Stimulated activated CD4-positive, alpha-beta T cell treated with anti-CD3 and anti-CD28 coated beads, Interleukin-4, amount 100 ng/mL, for 1 hour (primary cell): ENCODE results near the gene METTL2A.
A peak's percentile ranks its signal among the peaks of the same experiment; 100 is the strongest.
"Not testable (repeated sequence)": the region's sequence is repeated elsewhere in the genome, so short reads cannot be mapped to it uniquely, and the experiment has no call there.

Experiments
- DNase-seq: peaks from one replicate; pipeline ENCODE4 v3.0.0-alpha.2; 2020

The METTL2A gene

GRCh38 chr17:62473030-62473982 lies 49.6 kb downstream of the METTL2A start:
- DNase-seq, result not testable (repeated sequence)

DNA sequence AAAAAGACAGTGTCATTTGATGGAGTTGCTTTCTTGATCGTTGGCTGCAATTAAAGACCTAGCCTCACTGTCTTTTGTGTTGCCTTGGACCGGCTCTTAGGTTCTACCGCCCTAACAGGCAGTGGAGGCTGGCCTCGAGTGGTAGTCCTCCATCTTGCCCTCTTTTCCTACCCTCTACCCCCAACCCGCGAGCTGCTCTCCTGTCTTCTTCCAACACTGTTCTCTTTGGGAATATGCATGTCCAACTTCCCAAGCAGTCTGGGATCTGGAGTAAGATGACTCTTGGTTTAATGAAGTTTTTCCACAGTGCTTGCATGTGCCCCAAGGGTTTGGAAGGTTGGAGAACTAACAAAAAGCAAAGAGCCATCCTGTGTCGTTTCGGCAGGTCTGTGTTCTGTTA lies 53.4 kb downstream of the METTL2A start:
- not testable (repeated sequence) for DNase-seq

- peak; percentile 41 for DNase-seq
Measured at GRCh38 chr17:62477718-62478408, 54.2 kb downstream of the METTL2A start.

DNA sequence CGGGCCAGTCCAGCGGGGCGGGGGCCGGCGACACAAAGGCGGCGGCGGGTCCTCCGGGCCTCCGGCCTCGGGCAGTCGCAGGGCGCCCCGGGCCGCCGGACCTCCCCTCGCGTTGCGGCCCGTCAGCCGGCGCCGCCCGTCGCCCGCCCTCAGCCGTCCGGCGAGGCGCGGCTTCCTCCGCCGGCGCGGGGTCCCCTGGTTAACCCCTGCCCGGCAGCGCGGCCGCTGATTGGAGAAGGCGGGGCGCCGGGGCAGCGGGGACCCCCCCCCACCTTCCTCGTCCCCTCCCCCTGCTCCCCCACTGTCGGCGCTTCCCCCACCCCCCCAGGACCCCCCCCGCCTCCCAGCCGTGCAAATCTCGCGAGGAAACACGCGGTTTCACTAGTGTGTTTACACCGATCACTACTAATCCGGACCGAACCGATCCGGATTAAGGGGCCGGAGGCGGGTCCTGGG lies 54.8 kb downstream of the METTL2A start, which contains the start of gene TLK2:
Gene TLK2, plus strand, starts transcription at position 402 of the 456 bp plus-strand sequence. CDS start 2,301 bp downstream, outside the sequence.
- DNase-seq, result peak; percentile 79

- DNase-seq, result peak; percentile 43
Measured at GRCh38 chr17:62478880-62479638, 55.4 kb downstream of the METTL2A start.

DNA sequence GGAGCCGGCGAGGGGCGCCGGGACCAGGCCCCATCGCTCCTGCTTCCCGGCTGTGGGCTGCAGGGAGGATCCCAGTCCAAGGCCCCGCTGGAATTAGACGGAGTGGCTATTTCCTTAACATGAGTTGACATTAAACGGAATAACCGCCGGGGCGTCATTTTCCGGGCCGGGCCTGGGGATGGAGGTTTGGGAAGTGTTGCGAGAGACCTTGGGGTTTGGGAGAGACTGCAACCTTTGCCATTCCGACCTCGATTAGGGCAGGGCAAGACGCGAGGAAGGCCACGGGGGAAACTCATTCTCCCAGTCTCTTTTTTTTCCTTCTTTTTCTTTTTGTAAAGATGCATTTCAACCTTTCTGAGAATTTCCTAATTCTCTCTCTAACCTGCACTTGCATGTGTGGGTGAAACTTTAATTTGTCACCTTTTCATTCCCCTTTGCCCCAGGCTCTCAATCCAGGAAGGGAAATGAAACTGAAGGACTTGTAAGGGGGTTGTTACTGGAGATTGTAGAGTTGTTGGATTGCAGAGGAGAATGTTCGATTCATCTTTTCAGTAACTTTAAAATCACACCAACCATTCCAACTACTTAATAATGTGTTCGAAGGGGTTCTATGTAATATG lies 56.1 kb downstream of the METTL2A start:
- DNase-seq, result not testable (repeated sequence)

GRCh38 chr17:62482553-62482952 lies 58.9 kb downstream of the METTL2A start:
- not testable (repeated sequence) for DNase-seq

DNA sequence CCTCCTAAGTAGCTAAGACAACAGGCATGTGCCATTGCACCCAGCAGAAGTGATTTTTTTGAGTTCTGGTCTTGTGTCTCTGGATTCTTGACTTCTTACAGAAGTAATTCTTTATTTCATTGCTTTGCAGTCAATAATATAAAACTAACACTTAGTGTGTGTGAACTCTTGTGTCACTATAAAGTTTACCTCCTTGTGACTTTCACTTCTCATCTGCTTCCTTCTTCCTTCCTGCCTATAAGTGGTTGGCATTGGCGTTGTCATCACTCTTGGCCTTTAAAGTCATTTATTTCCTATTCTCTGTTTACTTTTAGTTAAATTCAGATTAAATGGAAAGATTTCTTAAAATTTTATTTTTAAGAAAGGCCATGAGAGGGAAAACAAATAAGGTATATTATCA lies 67.3 kb downstream of the METTL2A start:
- DNase-seq, result not testable (repeated sequence)

GRCh38 chr17:62493049-62493655 lies 69.5 kb downstream of the METTL2A start:
- DNase-seq, result not testable (repeated sequence)

GRCh38 chr17:62494073-62494472 lies 70.4 kb downstream of the METTL2A start:
- not testable (repeated sequence) for DNase-seq

GRCh38 chr17:62496344-62496743 lies 72.6 kb downstream of the METTL2A start:
- not testable (repeated sequence) for DNase-seq

DNA sequence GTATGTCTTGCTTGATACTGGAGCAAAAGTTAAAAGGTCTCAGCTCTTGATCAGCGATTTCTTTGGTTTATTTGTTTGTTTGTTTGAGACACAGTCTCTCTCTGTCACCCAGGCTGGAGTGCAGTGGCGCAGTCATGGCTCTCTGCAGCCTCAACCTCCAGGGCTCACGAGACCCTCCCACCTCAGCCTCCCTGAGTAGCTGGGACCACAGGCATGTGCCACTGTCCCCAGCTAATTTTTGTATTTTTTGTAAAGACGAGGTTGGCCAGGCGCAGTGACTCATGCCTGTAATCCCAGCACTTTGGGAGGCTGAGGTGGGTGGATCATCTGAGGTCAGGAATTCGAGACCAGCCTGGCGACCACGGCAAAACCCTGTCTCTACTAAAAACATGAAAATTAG lies 75.1 kb downstream of the METTL2A start:
- not testable (repeated sequence) for DNase-seq
